ENCODE measurements around the gene ADAMTS20.

ADAMTS20 gene

GRCh38 chr12:43480591-43480990 is 71.4 kb downstream of the ADAMTS20 start:
- no peak overlapping the region for H3K27ac ChIP-seq (ENCODE audit: low read length)
- no peak overlapping the region for H3K9ac ChIP-seq (ENCODE audit: low read depth, low read length)
- no peaks in the 10 kb centered on the region for H3K27me3 ChIP-seq (ENCODE audit: insufficient read depth, low read length)
- H3K9me3 ChIP-seq (ENCODE audit: insufficient read depth, low read depth, low read length) = peaks cover 2% of the 10 kb centered on the region; the same call in 1 of the 2 replicates
- H3K36me3 ChIP-seq (ENCODE audit: insufficient read depth, low read depth, low read length) = no peaks in the 10 kb centered on the region
- no peak overlapping the region for H3K4me3 ChIP-seq (ENCODE audit: low read length)
- no peaks in the 10 kb centered on the region; the same call in 1 of the 2 replicates for H3K4me1 ChIP-seq (ENCODE audit: insufficient read depth, low read length)

GRCh38 chr12:43462741-43463140 is 89.3 kb downstream of the ADAMTS20 start:
- Histone ChIP-seq H3K4me3 (ENCODE audit: low read length) (no peak overlapping the region), H3K27ac (ENCODE audit: low read length) (no peak overlapping the region)

GRCh38 chr12:43462080-43462479 is 89.9 kb downstream of the ADAMTS20 start:
- Histone ChIP-seq H3K27ac (ENCODE audit: low read length) (no peak overlapping the region), H3K4me1 (ENCODE audit: insufficient read depth, low read length) (no peaks in the 10 kb centered on the region), H3K27me3 (ENCODE audit: insufficient read depth, low read length) (no peaks in the 10 kb centered on the region), H3K36me3 (ENCODE audit: insufficient read depth, low read depth, low read length) (no peaks in the 10 kb centered on the region), H3K4me3 (ENCODE audit: low read length) (no peak overlapping the region), H3K9ac (ENCODE audit: low read depth, low read length) (no peak overlapping the region), H3K9me3 (ENCODE audit: insufficient read depth, low read depth, low read length) (peaks cover 4% of the 10 kb centered on the region; the same call in 1 of the 2 replicates)

More at GRCh38 chr12:43462741-43463140, 89.3 kb downstream of the ADAMTS20 start:
- Histone ChIP-seq H3K4me1 (ENCODE audit: insufficient read depth, low read length) (no peaks in the 10 kb centered on the region), H3K9me3 (ENCODE audit: insufficient read depth, low read depth, low read length) (no peaks in the 10 kb centered on the region), H3K9ac (ENCODE audit: low read depth, low read length) (no peak overlapping the region), H3K36me3 (ENCODE audit: insufficient read depth, low read depth, low read length) (no peaks in the 10 kb centered on the region), H3K27me3 (ENCODE audit: insufficient read depth, low read length) (no peaks in the 10 kb centered on the region)

DNA sequence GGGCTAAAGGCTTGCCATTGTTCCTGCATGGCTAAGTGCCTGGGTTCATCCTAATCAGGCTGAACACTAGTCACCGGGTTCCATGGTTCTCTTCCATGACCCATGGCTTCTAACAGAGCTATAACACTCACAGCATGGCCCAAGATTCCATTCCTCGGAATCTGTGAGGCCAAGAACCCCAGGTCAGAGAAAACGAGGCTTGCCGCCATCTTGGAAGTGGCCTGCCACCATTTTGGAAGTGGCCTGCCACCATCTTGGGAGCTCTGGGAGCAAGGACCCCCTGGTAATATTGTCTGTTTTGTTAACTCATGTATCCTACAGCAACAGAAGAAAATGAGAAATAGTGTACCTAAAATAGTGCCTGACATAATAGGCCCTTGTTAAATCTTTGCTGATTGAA is 92.7 kb downstream of the ADAMTS20 start:
- Histone ChIP-seq H3K27me3 (ENCODE audit: insufficient read depth, low read length) (no peaks in the 10 kb centered on the region), H3K4me1 (ENCODE audit: insufficient read depth, low read length) (no peaks in the 10 kb centered on the region), H3K27ac (ENCODE audit: low read length) (no peak overlapping the region), H3K36me3 (ENCODE audit: insufficient read depth, low read depth, low read length) (no peaks in the 10 kb centered on the region), H3K4me3 (ENCODE audit: low read length) (no peak overlapping the region), H3K9me3 (ENCODE audit: insufficient read depth, low read depth, low read length) (peaks cover 15% of the 10 kb centered on the region), H3K9ac (ENCODE audit: low read depth, low read length) (no peak overlapping the region)

DNA sequence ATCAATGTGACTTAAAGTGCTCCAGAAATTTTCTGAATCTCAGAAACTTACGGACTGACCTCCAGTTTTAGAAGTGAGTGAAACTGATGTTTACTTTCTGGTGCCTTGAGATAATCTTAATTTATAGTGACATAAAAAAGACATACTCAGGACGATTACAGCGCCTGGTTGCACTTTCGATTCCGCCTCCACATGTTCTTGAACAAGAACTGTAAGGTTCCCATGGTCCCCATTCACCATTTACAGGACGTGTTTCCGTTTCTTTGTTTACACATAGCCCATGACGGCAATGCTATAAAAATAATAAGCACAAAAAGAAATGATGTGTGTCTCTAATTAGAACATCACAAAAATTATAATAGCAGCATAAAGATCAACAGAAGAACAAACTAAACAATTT is 98.2 kb downstream of the ADAMTS20 start:
- Histone ChIP-seq H3K27me3 (ENCODE audit: insufficient read depth, low read length) (no peaks in the 10 kb centered on the region), H3K9ac (ENCODE audit: low read depth, low read length) (no peak overlapping the region), H3K4me3 (ENCODE audit: low read length) (no peak overlapping the region), H3K27ac (ENCODE audit: low read length) (no peak overlapping the region), H3K36me3 (ENCODE audit: insufficient read depth, low read depth, low read length) (no peaks in the 10 kb centered on the region), H3K4me1 (ENCODE audit: insufficient read depth, low read length) (no peaks in the 10 kb centered on the region), H3K9me3 (ENCODE audit: insufficient read depth, low read depth, low read length) (peaks cover 15% of the 10 kb centered on the region)

DNA sequence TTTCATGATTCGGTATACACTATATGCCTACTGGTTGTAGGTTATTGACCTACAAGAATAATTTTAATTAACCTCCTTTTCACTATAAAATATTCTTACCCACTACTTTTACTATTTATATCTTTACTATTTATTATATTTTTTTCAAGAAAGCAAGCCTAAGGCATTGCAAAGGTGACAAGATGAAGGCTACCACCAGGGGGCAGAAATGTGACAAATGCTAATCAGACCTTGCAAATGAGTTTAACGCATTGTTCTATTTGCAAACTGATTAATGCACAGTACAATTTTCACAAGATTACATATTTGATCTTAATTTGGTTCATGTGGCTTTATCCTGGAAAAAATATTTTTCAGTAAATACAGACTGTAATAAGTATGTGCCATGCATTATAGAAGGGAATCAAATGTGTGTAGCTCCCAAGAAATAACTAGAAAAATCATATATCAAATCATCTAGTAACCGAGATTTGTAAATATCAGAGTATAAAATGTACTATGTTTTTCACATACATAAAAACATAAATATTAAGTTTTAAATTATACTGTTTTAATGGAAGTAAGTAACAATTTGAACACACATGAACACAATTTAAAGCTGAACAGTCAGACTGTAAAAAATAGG is 107.0 kb downstream of the ADAMTS20 start:
- Histone ChIP-seq H3K27ac (ENCODE audit: low read length) (no peak overlapping the region), H3K9ac (ENCODE audit: low read depth, low read length) (no peak overlapping the region), H3K9me3 (ENCODE audit: insufficient read depth, low read depth, low read length) (no peaks in the 10 kb centered on the region), H3K36me3 (ENCODE audit: insufficient read depth, low read depth, low read length) (no peaks in the 10 kb centered on the region), H3K4me1 (ENCODE audit: insufficient read depth, low read length) (no peaks in the 10 kb centered on the region), H3K27me3 (ENCODE audit: insufficient read depth, low read length) (no peaks in the 10 kb centered on the region), H3K4me3 (ENCODE audit: low read length) (no peak overlapping the region)

DNA sequence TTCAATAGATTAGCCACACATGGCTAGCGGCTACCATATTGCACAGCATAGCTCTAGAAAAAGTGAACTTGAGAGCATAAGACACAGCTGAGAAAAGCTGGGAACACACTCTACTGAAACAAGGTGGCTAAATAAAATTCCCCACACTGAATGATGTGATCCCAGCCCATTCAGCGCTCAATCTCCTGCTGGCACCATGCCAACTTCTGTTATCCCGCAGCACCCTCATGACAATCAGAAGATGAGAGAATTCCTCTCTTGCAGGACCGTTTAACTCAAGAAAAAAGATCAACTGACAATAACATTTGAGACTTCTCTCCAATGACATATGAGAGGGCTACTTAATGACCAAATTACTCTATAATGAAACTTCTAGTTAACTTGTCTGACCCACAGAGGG is 115.4 kb downstream of the ADAMTS20 start:
- Histone ChIP-seq H3K4me1 (ENCODE audit: insufficient read depth, low read length) (no peaks in the 10 kb centered on the region), H3K27ac (ENCODE audit: low read length) (no peak overlapping the region), H3K9ac (ENCODE audit: low read depth, low read length) (no peak overlapping the region), H3K36me3 (ENCODE audit: insufficient read depth, low read depth, low read length) (no peaks in the 10 kb centered on the region), H3K27me3 (ENCODE audit: insufficient read depth, low read length) (no peaks in the 10 kb centered on the region), H3K9me3 (ENCODE audit: insufficient read depth, low read depth, low read length) (no peaks in the 10 kb centered on the region), H3K4me3 (ENCODE audit: low read length) (no peak overlapping the region)

DNA sequence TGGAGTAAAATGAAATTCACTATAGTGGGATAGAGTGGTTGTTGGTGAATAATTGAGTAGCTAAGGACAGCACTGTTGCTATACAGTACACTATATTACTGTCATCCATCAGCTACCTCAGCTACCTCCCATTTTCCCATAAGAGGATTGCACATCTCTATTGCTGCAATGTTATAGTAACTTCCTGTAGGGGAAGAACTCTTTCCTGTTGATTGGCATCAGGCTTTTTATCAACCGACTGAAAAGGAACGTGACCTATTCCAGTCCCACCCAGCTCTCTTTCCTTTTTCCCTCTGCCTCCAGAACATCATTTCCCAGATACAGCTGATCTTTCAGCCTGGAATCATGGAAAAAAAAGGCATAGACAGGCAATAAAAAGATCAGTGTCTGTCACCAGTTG is 117.4 kb downstream of the ADAMTS20 start:
- Histone ChIP-seq H3K27me3 (ENCODE audit: insufficient read depth, low read length) (no peaks in the 10 kb centered on the region), H3K4me3 (ENCODE audit: low read length) (no peak overlapping the region), H3K36me3 (ENCODE audit: insufficient read depth, low read depth, low read length) (no peaks in the 10 kb centered on the region), H3K9ac (ENCODE audit: low read depth, low read length) (no peak overlapping the region), H3K4me1 (ENCODE audit: insufficient read depth, low read length) (no peaks in the 10 kb centered on the region), H3K27ac (ENCODE audit: low read length) (no peak overlapping the region), H3K9me3 (ENCODE audit: insufficient read depth, low read depth, low read length) (no peaks in the 10 kb centered on the region)

DNA sequence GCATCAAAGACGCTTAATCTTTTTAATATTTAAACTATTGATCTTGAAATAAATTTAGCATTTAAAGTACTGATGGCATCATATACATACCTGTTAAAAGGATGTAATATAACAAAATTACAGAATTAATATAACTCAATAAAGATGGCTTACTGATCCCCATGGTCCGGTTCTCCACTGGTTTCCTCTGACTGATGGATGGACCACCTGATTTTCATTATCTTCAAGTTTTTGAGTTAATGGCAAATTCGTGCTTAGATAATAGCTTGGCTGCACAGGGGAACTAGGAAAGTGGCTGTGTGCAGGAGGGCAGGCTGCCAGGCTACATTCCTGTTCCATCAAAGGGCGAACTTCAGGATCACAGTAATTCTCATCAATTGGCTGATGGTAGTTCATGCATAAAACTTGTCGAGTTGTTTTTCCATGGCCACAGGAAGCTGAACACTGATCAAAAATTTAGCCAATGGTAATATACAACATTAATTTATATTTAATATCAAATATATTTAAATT is 123.9 kb downstream of the ADAMTS20 start:
- H3K9me3 ChIP-seq (ENCODE audit: insufficient read depth, low read depth, low read length) = no peaks in the 10 kb centered on the region
- H3K27me3 ChIP-seq (ENCODE audit: insufficient read depth, low read length) = no peaks in the 10 kb centered on the region

GRCh38 chr12:43425361-43425760 is 126.6 kb downstream of the ADAMTS20 start:
- Histone ChIP-seq H3K4me3 (ENCODE audit: low read length) (no peak overlapping the region), H3K27ac (ENCODE audit: low read length) (no peak overlapping the region)

More for the DNA sequence above, 123.9 kb downstream of the ADAMTS20 start:
- Histone ChIP-seq H3K27ac (ENCODE audit: low read length) (no peak overlapping the region), H3K36me3 (ENCODE audit: insufficient read depth, low read depth, low read length) (no peaks in the 10 kb centered on the region), H3K9ac (ENCODE audit: low read depth, low read length) (no peak overlapping the region), H3K4me1 (ENCODE audit: insufficient read depth, low read length) (no peaks in the 10 kb centered on the region), H3K4me3 (ENCODE audit: low read length) (no peak overlapping the region)

GRCh38 chr12:43416981-43417380 is 135.0 kb downstream of the ADAMTS20 start:
- Histone ChIP-seq H3K9ac (ENCODE audit: low read depth, low read length) (no peak overlapping the region), H3K4me3 (ENCODE audit: low read length) (no peak overlapping the region), H3K9me3 (ENCODE audit: insufficient read depth, low read depth, low read length) (no peaks in the 10 kb centered on the region), H3K27me3 (ENCODE audit: insufficient read depth, low read length) (no peaks in the 10 kb centered on the region), H3K27ac (ENCODE audit: low read length) (no peak overlapping the region), H3K36me3 (ENCODE audit: insufficient read depth, low read depth, low read length) (no peaks in the 10 kb centered on the region), H3K4me1 (ENCODE audit: insufficient read depth, low read length) (peaks cover 5% of the 10 kb centered on the region; the same call in 1 of the 2 replicates)

More at GRCh38 chr12:43425361-43425760, 126.6 kb downstream of the ADAMTS20 start:
- H3K4me1 ChIP-seq (ENCODE audit: insufficient read depth, low read length) = no peaks in the 10 kb centered on the region
- H3K36me3 ChIP-seq (ENCODE audit: insufficient read depth, low read depth, low read length) = no peaks in the 10 kb centered on the region
- H3K9ac ChIP-seq (ENCODE audit: low read depth, low read length) = no peak overlapping the region
- no peaks in the 10 kb centered on the region for H3K27me3 ChIP-seq (ENCODE audit: insufficient read depth, low read length)
- H3K9me3 ChIP-seq (ENCODE audit: insufficient read depth, low read depth, low read length) = no peaks in the 10 kb centered on the region

- H3K27ac ChIP-seq (ENCODE audit: low read length) = no peak overlapping the region
- no peaks in the 10 kb centered on the region for H3K36me3 ChIP-seq (ENCODE audit: insufficient read depth, low read depth, low read length)
- H3K4me3 ChIP-seq (ENCODE audit: low read length) = no peak overlapping the region
- H3K9me3 ChIP-seq (ENCODE audit: insufficient read depth, low read depth, low read length) = no peaks in the 10 kb centered on the region
- no peaks in the 10 kb centered on the region for H3K27me3 ChIP-seq (ENCODE audit: insufficient read depth, low read length)
- no peak overlapping the region for H3K9ac ChIP-seq (ENCODE audit: low read depth, low read length)
- H3K4me1 ChIP-seq (ENCODE audit: insufficient read depth, low read length) = peaks cover 6% of the 10 kb centered on the region; the same call in 1 of the 2 replicates
Measured at GRCh38 chr12:43407816-43408645, 144.0 kb downstream of the ADAMTS20 start.

Data from iPS-20b (cell line).